ENCODE measurements around the gene INPP5F.
"Not testable (repeated sequence)": the region's sequence is repeated elsewhere in the genome, so short reads cannot be mapped to it uniquely, and the experiment has no call there.

INPP5F gene

DNA sequence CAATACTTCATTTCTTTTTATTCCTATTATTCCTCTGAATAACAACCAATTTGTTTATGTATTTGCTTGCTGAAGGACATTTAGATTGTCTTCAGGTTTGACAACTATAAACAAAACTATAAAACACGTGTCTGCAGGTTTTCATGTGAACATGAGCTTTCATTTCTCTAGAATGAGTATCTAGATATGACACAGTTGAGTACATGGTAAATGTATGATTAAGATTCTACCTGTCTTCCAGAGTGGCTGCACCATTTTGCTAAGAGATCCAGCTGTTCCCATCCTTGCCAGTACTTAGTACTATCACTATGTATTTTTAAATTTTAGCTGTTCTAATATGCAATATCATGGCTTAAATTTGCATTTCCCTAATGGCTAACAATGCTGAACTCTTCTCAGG, 136.7 kb downstream of the INPP5F start:
- Mint-ChIP-seq H3K4me1 (ENCODE audit: low read depth) (peaks cover 57% of the 10 kb centered on the region), H3K27me3 (no peaks in the 10 kb centered on the region), H3K36me3 (ENCODE audit: low read depth) (peaks cover 43% of the 10 kb centered on the region), H3K27ac (no peak overlapping the region), H3K4me3 (no peak overlapping the region), H3K9me3 (peaks cover 7% of the 10 kb centered on the region)

GRCh38 chr10:119863951-119864565, 138.2 kb downstream of the INPP5F start:
- Mint-ChIP-seq H3K9me3 (peaks cover 7% of the 10 kb centered on the region), H3K4me3 (no peak overlapping the region), H3K27ac (no peak overlapping the region), H3K27me3 (no peaks in the 10 kb centered on the region), H3K36me3 (ENCODE audit: low read depth) (peaks cover 42% of the 10 kb centered on the region), H3K4me1 (ENCODE audit: low read depth) (peaks cover 71% of the 10 kb centered on the region)

DNA sequence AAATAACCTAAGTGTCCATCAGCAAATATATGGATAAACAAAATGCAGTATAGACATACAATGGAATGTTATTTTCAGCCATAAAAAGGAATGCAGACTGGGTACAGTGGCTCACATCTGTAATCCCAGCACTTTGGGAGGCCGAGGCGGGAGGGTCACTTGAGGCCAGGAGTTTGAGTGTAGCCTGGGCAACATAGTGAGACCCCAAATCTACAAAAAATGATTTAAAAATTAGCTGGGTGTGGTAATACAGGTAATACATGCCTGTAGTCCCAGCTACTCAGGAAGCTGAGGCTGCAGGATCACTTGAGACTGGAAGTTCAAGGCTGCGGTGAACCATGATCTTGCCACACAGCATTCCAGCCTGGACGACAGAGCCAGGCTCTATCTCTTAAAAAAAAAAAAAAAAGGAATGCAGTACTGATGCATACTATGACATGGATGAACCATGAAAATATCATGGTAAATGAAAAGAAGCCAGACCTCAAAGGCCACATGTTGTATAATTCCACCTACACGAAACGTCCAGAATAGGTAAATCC, 139.9 kb downstream of the INPP5F start:
- H3K9me3 Mint-ChIP-seq: peaks cover 7% of the 10 kb centered on the region
- H3K4me3 Mint-ChIP-seq: no peak overlapping the region
- no peaks in the 10 kb centered on the region for H3K27me3 Mint-ChIP-seq
- H3K4me1 Mint-ChIP-seq (ENCODE audit: low read depth): peaks cover 68% of the 10 kb centered on the region
- peaks cover 38% of the 10 kb centered on the region for H3K36me3 Mint-ChIP-seq (ENCODE audit: low read depth)
- no peak overlapping the region for H3K27ac Mint-ChIP-seq

- peaks cover 7% of the 10 kb centered on the region for H3K9me3 Mint-ChIP-seq
- H3K27me3 Mint-ChIP-seq: no peaks in the 10 kb centered on the region
- H3K36me3 Mint-ChIP-seq (ENCODE audit: low read depth): peaks cover 45% of the 10 kb centered on the region
- H3K4me1 Mint-ChIP-seq (ENCODE audit: low read depth): peaks cover 64% of the 10 kb centered on the region
- H3K4me3 Mint-ChIP-seq: no peak overlapping the region
- H3K27ac Mint-ChIP-seq: no peak overlapping the region
Measured at GRCh38 chr10:119867317-119867716, 141.5 kb downstream of the INPP5F start.

GRCh38 chr10:119869398-119869797, 143.5 kb downstream of the INPP5F start:
- Mint-ChIP-seq H3K4me3 (peak overlapping the region; percentile 3), H3K4me1 (ENCODE audit: low read depth) (peaks cover 60% of the 10 kb centered on the region), H3K36me3 (ENCODE audit: low read depth) (peaks cover 37% of the 10 kb centered on the region)
- H3K27me3 Mint-ChIP-seq, H3K27ac Mint-ChIP-seq, H3K9me3 Mint-ChIP-seq: not testable (repeated sequence)

DNA sequence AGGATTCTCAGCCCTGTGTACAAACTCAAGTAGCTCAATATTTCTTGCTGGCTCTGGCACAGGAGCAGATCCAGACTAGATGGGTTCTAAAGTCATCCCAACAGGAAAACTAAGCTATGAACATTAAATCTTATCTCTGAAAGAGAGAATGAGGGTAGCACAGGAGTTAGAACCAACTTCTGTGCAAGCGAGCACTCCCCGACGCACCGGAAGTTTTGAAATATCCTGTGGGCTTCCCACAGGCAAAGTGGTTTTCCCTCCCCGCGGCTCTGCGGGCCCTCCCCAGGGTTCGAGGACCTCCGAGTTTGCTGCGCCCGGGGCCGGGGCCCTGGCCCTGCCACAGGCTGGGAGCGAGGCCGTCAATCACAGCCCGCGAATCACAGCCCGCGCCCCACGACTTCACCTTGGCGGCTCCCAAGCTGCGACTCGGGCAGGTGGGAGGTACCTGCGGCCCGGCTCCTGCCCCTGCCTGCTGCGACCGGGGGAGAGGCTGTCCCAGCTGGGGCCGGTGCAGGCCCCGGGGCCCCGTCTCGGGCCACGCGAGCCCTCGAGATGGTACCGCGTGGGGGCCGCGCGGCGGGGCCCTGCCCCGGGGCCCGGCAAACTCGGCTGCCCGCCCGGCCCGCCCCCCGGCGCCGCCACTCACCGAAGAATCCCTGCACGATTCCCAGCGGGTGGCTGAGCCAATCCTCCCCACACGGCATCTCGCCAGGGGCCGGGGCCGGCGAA, 146.2 kb downstream of the INPP5F start:
- Mint-ChIP-seq H3K4me1 (ENCODE audit: low read depth) (peaks cover 47% of the 10 kb centered on the region), H3K27me3 (no peaks in the 10 kb centered on the region), H3K27ac (peak overlapping the region; percentile 92), H3K36me3 (ENCODE audit: low read depth) (peaks cover 18% of the 10 kb centered on the region), H3K9me3 (no peaks in the 10 kb centered on the region), H3K4me3 (peak overlapping the region; percentile 91)

DNA sequence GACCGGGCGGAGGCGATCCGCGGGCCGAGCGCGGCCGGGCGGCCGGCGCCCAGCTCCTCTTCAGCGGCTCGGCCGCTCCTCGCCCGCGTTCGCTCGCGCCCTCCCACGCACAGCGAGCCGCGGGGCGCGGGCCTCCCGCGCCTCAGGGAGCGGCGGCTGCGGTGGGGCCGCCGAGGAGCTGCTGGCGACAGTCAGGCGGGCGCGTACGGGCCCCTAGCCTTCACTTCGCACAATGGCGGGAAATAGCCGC, 146.7 kb downstream of the INPP5F start, which contains the start of gene MCMBP:
MCMBP (minus strand) TSS at position 234 of the 250 bp plus-strand sequence. CDS start 259 bp downstream, outside the sequence.
- Mint-ChIP-seq H3K36me3 (ENCODE audit: low read depth) (peaks cover 14% of the 10 kb centered on the region), H3K4me1 (ENCODE audit: low read depth) (peaks cover 44% of the 10 kb centered on the region), H3K27me3 (no peaks in the 10 kb centered on the region), H3K4me3 (peak within 1 kb of the TSS; percentile 91), H3K9me3 (no peaks in the 10 kb centered on the region), H3K27ac (peak within 1 kb of the TSS; percentile 92)

GRCh38 chr10:119872860-119873681, 147.2 kb downstream of the INPP5F start:
- no peaks in the 10 kb centered on the region for H3K9me3 Mint-ChIP-seq
- H3K4me1 Mint-ChIP-seq (ENCODE audit: low read depth): peaks cover 40% of the 10 kb centered on the region
- peaks cover 14% of the 10 kb centered on the region for H3K36me3 Mint-ChIP-seq (ENCODE audit: low read depth)
- H3K27me3 Mint-ChIP-seq: no peaks in the 10 kb centered on the region
- peak overlapping the region; percentile 75 for H3K27ac Mint-ChIP-seq
- H3K4me3 Mint-ChIP-seq: peak overlapping the region; percentile 85

DNA sequence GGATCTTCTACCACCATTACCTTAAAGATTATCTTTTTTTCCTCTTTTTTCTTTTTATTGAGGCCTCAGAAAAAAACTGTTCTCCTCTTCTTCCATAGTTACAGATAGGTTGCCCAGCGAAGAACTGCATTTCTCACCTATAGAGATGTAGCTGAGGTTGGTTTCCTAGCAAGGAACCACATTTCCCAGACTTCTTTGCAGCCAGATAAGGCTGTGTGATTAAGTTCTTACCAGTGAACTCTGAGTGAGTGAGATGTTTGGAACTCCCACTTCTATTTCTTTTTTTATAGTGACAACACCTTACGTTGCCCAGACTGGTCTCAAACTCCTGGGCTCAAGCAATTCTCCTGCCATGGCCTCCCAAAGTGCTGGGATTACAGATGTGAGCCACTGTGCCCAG, 152.7 kb downstream of the INPP5F start:
- H3K4me1 Mint-ChIP-seq (ENCODE audit: low read depth): peaks cover 8% of the 10 kb centered on the region
- no peaks in the 10 kb centered on the region for H3K27me3 Mint-ChIP-seq
- H3K9me3 Mint-ChIP-seq: no peaks in the 10 kb centered on the region
- no peaks in the 10 kb centered on the region for H3K36me3 Mint-ChIP-seq (ENCODE audit: low read depth)
- H3K27ac Mint-ChIP-seq: no peak overlapping the region
- no peak overlapping the region for H3K4me3 Mint-ChIP-seq
